Activated naive CD4-positive, alpha-beta T cell treated with anti-CD3 and anti-CD28 coated beads, Interleukin-2, amount 50 U/mL, for 24 hours (primary cell): ENCODE measurements around the gene CAPZB.

Experiments used
- H3K27ac Mint-ChIP-seq: one replicate; pipeline ENCODE4 v1.8.0; 2021; ENCODE audit warnings: mild to moderate bottlenecking, mixed read lengths
- H3K27me3 Mint-ChIP-seq: one replicate; pipeline ENCODE4 v1.8.0; 2021; ENCODE audit warnings: mixed read lengths
- H3K36me3 Mint-ChIP-seq: one replicate; pipeline ENCODE4 v1.8.0; 2021; ENCODE audit warnings: mixed read lengths
- H3K4me1 Mint-ChIP-seq: one replicate; pipeline ENCODE4 v1.8.0; 2021; ENCODE audit warnings: mixed read lengths
- H3K4me3 Mint-ChIP-seq: one replicate; pipeline ENCODE4 v1.8.0; 2021; ENCODE audit warnings: mild to moderate bottlenecking, mixed read lengths
- H3K9me3 Mint-ChIP-seq: one replicate; pipeline ENCODE4 v1.8.0; 2021; ENCODE audit warnings: mixed read lengths

The CAPZB gene

DNA sequence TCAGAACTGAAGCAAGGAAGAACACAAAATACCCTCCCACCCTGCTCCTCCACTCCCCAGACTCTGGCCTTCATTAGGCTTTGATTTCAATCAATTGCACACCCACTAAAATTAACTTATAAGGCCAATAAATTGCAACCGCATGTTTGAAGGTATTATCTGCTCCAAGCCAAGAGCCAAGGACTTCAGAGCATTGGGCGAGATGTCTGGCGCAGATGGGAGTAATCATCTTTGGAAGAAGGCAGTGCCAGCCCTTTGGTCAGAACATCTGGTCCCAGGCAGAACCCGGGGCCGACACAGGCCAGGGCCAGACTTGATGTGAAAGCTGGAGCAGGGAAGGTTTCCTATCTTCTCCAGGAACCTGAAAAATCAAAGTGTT, 113.2 kb downstream of the CAPZB start:
- H3K9me3 Mint-ChIP-seq: no peaks in the 10 kb centered on the region
- H3K27ac Mint-ChIP-seq: no peak overlapping the region
- no peak overlapping the region for H3K4me3 Mint-ChIP-seq
- peaks cover 2% of the 10 kb centered on the region for H3K36me3 Mint-ChIP-seq
- peaks cover 26% of the 10 kb centered on the region for H3K4me1 Mint-ChIP-seq
- H3K27me3 Mint-ChIP-seq: no peaks in the 10 kb centered on the region

GRCh38 chr1:19371226-19372135, 113.9 kb downstream of the CAPZB start:
- peaks cover 2% of the 10 kb centered on the region for H3K36me3 Mint-ChIP-seq
- no peaks in the 10 kb centered on the region for H3K9me3 Mint-ChIP-seq
- no peak overlapping the region for H3K4me3 Mint-ChIP-seq
- no peak overlapping the region for H3K27ac Mint-ChIP-seq
- H3K4me1 Mint-ChIP-seq: peaks cover 29% of the 10 kb centered on the region
- no peaks in the 10 kb centered on the region for H3K27me3 Mint-ChIP-seq

DNA sequence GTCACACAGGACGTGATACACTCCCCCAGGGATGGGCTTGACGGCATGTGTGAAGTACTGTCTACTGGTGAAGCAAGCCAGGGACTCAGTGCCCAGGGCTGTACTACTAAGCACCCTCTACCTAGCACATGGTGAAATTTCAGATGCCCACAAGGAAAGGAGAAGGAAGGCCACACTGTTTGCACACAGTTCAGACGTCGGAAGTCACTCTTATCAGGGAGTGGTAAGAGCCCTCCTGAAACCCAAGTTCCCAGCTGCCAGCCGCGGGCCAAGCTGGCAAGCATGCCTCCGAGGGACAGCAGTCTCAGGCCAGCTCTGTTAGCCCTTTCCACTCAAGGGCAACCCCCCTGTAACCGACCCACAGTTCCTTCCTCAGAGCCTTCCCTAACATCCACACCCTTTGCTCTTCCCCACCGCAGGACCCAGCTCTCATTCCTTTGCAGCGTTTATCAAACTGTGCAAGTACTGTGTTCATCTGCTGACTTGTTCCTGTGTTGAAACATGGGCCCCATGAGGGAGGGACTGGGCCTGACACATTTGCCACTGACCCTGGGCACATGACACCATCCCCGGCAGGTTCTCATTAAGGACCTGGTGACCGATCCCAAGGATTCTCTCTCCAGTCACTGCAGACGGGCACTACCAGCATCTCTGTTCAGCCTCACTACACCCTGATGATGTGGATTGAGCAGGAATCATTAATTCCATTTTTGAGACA, 114.7 kb downstream of the CAPZB start:
- Mint-ChIP-seq H3K36me3 (peaks cover 2% of the 10 kb centered on the region), H3K4me3 (no peak overlapping the region), H3K27ac (peak overlapping the region; percentile 51), H3K4me1 (peaks cover 29% of the 10 kb centered on the region), H3K27me3 (no peaks in the 10 kb centered on the region), H3K9me3 (no peaks in the 10 kb centered on the region)

- Mint-ChIP-seq H3K9me3 (no peaks in the 10 kb centered on the region), H3K27ac (no peak overlapping the region), H3K36me3 (peaks cover 2% of the 10 kb centered on the region), H3K4me1 (peaks cover 34% of the 10 kb centered on the region), H3K27me3 (no peaks in the 10 kb centered on the region), H3K4me3 (no peak overlapping the region)
Observed at GRCh38 chr1:19369396-19370090, 115.8 kb downstream of the CAPZB start.

DNA sequence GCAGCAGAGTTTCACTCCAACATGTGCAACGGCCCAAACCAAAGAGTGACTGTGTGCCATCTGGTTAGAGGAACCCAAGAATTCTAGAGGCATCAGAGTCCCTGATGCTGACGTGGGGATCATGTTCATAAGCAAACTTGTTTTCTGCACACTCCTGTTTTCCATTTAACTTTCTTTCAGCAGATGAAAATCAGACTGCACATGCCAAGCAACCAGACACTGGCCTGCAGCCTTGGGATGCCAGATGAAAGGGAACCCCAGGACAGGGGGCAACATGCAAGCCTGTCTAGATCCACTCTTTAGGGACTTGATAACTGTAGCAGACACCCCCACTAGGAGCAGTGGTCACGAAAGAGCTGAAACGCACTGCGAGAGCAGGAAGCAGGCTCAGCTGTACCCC, 116.4 kb downstream of the CAPZB start:
- peaks cover 2% of the 10 kb centered on the region for H3K36me3 Mint-ChIP-seq
- peaks cover 38% of the 10 kb centered on the region for H3K4me1 Mint-ChIP-seq
- no peaks in the 10 kb centered on the region for H3K27me3 Mint-ChIP-seq
- no peak overlapping the region for H3K27ac Mint-ChIP-seq
- no peak overlapping the region for H3K4me3 Mint-ChIP-seq
- H3K9me3 Mint-ChIP-seq: no peaks in the 10 kb centered on the region

- peaks cover 46% of the 10 kb centered on the region for H3K4me1 Mint-ChIP-seq
- no peak overlapping the region for H3K4me3 Mint-ChIP-seq
- no peaks in the 10 kb centered on the region for H3K9me3 Mint-ChIP-seq
- no peak overlapping the region for H3K27ac Mint-ChIP-seq
- H3K27me3 Mint-ChIP-seq: no peaks in the 10 kb centered on the region
- peaks cover 4% of the 10 kb centered on the region for H3K36me3 Mint-ChIP-seq
Observed at GRCh38 chr1:19368050-19368449, 117.3 kb downstream of the CAPZB start.

DNA sequence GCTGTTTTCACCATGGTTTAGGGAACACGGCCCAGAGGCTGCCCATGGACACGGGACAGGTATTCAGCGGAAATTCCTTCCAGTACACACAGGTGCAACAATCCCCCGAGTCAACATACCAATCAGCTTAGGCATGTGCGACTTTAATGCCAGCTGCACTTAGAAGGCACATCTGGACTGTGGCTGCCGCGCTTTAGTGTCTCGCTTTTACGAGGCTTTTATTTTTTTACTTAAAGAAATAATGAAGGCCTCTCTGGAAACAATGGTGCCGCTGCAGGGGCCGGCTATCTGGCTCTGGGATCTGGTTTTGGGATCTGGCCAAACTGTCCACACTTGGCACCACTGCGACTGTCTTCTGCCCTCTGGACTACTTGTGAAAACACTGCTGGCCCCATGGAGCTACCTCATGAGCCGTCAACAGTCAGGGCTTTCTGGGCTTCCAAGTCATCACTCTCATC, 117.7 kb downstream of the CAPZB start:
- no peak overlapping the region for H3K27ac Mint-ChIP-seq
- peaks cover 48% of the 10 kb centered on the region for H3K4me1 Mint-ChIP-seq
- no peaks in the 10 kb centered on the region for H3K27me3 Mint-ChIP-seq
- peaks cover 4% of the 10 kb centered on the region for H3K36me3 Mint-ChIP-seq
- no peaks in the 10 kb centered on the region for H3K9me3 Mint-ChIP-seq
- no peak overlapping the region for H3K4me3 Mint-ChIP-seq

DNA sequence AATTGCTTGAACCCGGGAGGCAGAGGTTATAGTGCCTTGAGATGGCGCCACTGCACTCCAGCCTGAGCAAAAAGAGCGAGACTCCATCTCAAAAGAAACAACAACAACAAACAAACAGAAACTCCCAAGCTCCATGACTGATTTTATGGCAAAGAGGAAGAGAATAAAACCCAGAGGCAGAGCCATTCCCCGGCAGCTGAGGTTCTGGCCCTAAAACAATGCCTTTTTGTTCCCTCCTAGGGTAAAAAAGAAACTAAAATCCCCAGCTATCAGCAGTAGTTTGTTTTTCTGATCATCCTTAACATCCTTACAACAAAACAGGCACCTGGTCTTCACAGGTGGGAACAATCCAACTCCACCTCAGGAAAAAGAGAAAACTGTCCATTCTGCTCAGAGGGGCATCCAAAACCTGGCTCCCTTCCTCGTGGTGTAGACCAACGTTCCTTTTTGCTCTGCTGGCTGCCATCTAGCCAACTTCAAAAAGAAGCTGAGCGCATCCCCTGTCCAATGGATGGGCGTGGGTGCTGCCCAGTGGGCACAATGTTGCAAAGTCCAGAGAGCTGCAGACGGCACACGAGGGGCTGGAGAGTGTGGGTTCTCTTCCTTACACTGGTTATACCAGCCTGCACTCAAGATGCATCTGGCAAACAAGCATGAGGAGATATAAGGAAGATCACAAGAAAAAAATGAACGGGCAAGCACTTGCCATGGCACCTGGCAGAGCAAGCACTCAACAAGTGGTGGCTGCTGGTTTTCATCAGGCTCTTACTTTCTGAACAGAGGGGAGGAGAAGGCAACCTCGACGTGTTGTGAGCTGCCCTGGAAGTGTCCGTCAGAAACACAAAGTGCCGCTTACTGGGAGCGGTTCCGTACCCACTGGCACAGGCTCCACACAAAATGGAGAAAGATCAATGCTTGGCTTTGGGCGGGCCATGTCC, 118.5 kb downstream of the CAPZB start:
- Mint-ChIP-seq H3K4me1 (peaks cover 51% of the 10 kb centered on the region), H3K36me3 (peaks cover 4% of the 10 kb centered on the region), H3K9me3 (no peaks in the 10 kb centered on the region), H3K4me3 (no peak overlapping the region), H3K27me3 (no peaks in the 10 kb centered on the region), H3K27ac (peak overlapping the region; percentile 21)

DNA sequence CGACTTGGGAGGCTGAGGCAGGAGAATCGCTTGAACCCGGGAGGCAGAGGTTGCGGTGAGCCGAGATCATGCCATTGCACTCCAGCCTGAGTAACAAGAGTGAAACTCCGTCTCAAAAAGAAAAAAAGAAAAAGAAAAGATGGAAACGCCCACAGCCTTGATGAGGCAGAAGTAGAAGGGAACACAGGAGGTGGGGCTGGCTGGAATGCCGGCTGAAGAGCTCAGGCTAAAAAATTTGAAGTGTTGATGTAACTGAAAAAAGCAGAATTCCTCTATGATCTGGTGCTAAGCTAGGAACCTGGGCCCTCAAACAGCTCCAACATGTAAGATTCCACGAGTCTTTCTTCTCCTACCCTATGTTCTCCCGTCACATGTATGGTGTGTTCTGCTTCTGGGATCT, 119.6 kb downstream of the CAPZB start:
- Mint-ChIP-seq H3K27ac (peak overlapping the region; percentile 85), H3K36me3 (peaks cover 3% of the 10 kb centered on the region), H3K4me3 (no peak overlapping the region), H3K9me3 (no peaks in the 10 kb centered on the region), H3K27me3 (no peaks in the 10 kb centered on the region), H3K4me1 (peaks cover 60% of the 10 kb centered on the region)

- Mint-ChIP-seq H3K36me3 (peaks cover 2% of the 10 kb centered on the region), H3K4me1 (peaks cover 56% of the 10 kb centered on the region), H3K9me3 (no peaks in the 10 kb centered on the region), H3K27me3 (no peaks in the 10 kb centered on the region), H3K4me3 (no peak overlapping the region), H3K27ac (peak overlapping the region; percentile 23)
Observed at GRCh38 chr1:19363536-19364152, 121.7 kb downstream of the CAPZB start.

DNA sequence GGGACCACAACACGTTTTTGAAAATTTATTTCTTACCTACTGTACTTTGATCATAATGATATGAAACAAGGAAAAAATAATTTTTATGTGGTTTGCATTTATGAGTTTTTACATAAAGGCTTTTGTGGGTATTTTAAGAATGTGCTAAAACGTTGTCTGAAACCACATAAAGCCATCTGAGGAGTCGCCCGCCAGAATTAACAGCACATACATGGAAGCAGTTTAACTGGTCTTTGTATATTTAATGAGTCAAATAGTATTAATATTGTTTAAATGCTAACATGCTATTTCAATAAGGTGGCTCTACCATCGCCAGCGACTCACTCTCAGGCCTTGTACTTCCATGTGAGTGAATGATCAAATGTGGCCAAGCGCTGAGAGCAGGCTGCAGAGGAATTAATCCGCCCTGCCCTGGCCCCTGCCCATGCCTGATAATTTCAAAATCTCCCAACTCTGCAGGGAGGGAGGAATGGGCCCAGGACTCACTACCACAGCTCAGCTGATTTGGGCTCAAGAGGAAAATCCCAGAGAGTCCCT, 123.7 kb downstream of the CAPZB start:
- H3K27ac Mint-ChIP-seq: no peak overlapping the region
- no peaks in the 10 kb centered on the region for H3K27me3 Mint-ChIP-seq
- no peaks in the 10 kb centered on the region for H3K9me3 Mint-ChIP-seq
- H3K4me1 Mint-ChIP-seq: peaks cover 52% of the 10 kb centered on the region
- H3K36me3 Mint-ChIP-seq: peaks cover 2% of the 10 kb centered on the region
- no peak overlapping the region for H3K4me3 Mint-ChIP-seq

DNA sequence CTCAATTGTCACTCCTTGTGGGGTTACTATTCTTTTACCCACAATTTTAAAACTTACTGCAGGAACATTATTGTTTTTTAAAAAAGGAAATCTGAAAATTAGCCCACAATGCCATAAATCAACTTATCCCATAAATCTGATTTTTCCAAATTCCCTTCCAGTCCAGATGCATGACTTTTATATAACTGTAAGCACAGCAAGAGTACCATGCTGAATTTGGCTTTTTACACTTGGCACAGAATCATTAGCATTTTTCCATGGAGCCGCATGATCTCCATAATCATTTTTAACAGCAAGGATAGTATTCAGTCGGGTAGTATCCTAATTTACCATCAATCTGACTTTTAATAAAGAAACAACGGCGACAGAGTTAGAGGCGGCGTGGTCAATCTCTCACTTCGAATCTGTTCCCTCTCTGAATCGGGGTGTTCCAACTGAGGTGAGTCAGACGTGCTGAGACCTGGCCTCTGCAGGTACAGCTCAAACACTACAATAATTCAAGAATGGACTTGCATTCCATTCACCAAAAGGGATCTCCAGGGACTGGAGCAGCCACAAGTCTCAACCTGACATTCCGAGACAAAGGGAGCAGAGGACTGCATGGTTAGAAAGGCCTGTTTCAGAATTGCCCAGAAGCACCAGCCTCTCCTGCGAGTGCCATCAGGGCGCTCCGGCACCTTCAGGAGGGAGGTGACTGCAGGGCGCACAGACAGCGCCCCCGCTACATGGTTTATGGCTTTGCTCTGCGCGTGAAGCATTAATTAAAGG, 124.3 kb downstream of the CAPZB start:
- H3K9me3 Mint-ChIP-seq: no peaks in the 10 kb centered on the region
- H3K27ac Mint-ChIP-seq: peak overlapping the region; percentile 90
- no peaks in the 10 kb centered on the region for H3K27me3 Mint-ChIP-seq
- H3K4me1 Mint-ChIP-seq: peaks cover 52% of the 10 kb centered on the region
- H3K4me3 Mint-ChIP-seq: peak overlapping the region; percentile 49
- H3K36me3 Mint-ChIP-seq: peaks cover 2% of the 10 kb centered on the region

- Mint-ChIP-seq H3K9me3 (no peaks in the 10 kb centered on the region), H3K4me1 (peaks cover 52% of the 10 kb centered on the region), H3K27me3 (no peaks in the 10 kb centered on the region), H3K4me3 (no peak overlapping the region), H3K27ac (peak overlapping the region; percentile 86), H3K36me3 (peaks cover 6% of the 10 kb centered on the region)
Observed at GRCh38 chr1:19360432-19360831, 124.9 kb downstream of the CAPZB start.

GRCh38 chr1:19360016-19360415, 125.3 kb downstream of the CAPZB start:
- H3K4me3 Mint-ChIP-seq: no peak overlapping the region

More at GRCh38 chr1:19360016-19360415, 125.3 kb downstream of the CAPZB start:
- H3K27ac Mint-ChIP-seq: peak overlapping the region; percentile 86
- no peaks in the 10 kb centered on the region for H3K27me3 Mint-ChIP-seq
- H3K9me3 Mint-ChIP-seq: no peaks in the 10 kb centered on the region
- peaks cover 7% of the 10 kb centered on the region for H3K36me3 Mint-ChIP-seq
- peaks cover 50% of the 10 kb centered on the region for H3K4me1 Mint-ChIP-seq
